GM12874 (cell line): ENCODE measurements around the gene NUMA1.

ENCODE experiments used
- CTCF ChIP-seq: IDR thresholded peaks from 2 replicates; pipeline ENCODE4 v1.5.1; 2011; ENCODE audit warnings: low read depth, mild to moderate bottlenecking, control low read depth, low read length, moderate library complexity; ENCODE audit not compliant: insufficient read depth

The NUMA1 gene

DNA sequence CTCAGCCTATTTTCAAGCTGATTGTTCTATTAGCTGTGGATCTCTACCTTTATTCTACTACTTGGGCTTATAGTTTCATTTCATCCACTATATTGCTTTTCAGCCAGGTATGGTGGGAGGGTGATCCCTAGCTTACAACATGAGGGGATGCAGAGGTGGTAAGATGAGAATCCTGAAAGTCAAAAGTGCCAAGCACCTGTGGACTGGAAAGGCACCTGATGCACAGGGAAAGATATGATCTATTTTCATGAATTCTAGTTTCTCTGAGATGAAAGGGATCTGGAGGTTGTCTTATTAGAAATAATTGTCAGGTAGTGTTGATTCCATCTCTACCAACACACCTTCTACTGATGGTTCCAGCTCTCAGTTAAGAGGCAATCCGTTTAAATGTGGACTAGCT lies 103.3 kb downstream of the NUMA1 start:
- no peak for TF ChIP-seq CTCF

DNA sequence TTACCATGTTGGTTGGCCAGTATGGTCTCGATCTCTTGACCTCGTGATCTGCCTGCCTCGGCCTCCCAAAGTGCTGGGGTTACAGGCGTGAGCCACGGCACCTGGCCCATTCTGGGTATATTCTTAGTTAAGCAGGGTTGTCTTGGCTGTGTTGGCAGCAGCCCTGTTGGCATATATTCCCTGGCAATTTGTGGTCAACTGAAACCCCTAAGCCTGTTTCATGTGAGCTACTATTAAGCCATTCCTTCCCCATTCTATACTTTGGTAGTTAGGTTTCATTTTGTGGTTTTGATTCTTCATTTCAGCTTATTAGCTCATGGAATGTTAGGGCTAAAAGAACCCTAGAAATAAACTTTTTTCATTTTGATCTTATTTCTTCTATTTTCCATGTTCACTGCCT lies 103.8 kb downstream of the NUMA1 start:
- TF ChIP-seq CTCF = no peak

DNA sequence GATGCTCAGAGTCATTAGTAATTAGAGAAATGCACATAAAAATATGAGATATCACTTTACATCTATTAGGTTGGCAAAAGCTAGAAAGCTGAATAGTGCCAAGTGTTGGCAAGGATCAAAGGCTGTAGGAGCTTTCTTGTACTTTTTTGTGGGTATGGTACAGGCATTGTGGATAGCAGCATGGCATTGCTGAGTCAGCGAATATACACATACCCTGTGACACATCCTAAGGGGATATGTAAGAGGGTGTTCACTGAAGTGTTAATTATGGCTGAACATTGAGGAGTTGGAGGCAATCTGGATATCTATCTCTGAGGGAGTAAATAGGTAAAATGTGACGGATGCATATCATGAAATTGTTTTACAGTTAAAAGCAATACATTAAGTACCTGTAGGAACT lies 108.7 kb downstream of the NUMA1 start:
- no peak for TF ChIP-seq CTCF

- no peak for TF ChIP-seq CTCF
Observed at GRCh38 chr11:71964641-71965040, 115.7 kb downstream of the NUMA1 start.

- no peak for TF ChIP-seq CTCF
Observed at GRCh38 chr11:71963468-71963867, 116.9 kb downstream of the NUMA1 start.

- no peak for TF ChIP-seq CTCF
Observed at GRCh38 chr11:71962428-71963038, 117.8 kb downstream of the NUMA1 start.

GRCh38 chr11:71955898-71956456 lies 124.4 kb downstream of the NUMA1 start:
- TF ChIP-seq CTCF = no peak
